ENCODE data around the gene INMT.

INMT gene

DNA sequence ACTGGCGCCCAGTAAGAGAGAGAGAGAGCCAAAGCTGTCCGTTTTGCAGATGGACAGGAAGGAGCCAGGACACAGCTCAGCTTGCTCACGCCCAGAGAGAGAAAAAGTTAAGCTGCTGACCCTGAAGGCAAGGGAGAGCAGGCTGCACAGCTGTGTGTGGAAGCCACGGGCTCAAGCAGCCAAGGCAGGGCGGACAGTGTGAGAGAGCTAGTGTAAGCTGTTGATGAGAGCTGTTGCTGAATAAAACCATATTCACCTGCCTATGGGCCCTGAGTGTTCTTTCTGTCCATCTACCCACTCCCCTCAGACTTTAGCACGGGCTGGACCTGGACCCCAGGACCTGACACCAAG, 5.4 kb downstream of the INMT start:
- no peak overlapping the region for H3K4me3 ChIP-seq (ENCODE audit: low read length)
- no peak for DNase-seq (ENCODE audit: low read depth)
- TF ChIP-seq, protein P1, sequence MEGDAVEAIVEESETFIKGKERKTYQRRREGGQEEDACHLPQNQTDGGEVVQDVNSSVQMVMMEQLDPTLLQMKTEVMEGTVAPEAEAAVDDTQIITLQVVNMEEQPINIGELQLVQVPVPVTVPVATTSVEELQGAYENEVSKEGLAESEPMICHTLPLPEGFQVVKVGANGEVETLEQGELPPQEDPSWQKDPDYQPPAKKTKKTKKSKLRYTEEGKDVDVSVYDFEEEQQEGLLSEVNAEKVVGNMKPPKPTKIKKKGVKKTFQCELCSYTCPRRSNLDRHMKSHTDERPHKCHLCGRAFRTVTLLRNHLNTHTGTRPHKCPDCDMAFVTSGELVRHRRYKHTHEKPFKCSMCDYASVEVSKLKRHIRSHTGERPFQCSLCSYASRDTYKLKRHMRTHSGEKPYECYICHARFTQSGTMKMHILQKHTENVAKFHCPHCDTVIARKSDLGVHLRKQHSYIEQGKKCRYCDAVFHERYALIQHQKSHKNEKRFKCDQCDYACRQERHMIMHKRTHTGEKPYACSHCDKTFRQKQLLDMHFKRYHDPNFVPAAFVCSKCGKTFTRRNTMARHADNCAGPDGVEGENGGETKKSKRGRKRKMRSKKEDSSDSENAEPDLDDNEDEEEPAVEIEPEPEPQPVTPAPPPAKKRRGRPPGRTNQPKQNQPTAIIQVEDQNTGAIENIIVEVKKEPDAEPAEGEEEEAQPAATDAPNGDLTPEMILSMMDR (IDR thresholded peaks at IDR 0.05; ENCODE audit: insufficient read depth, low read depth, low read length, missing control alignments): no peak

DNA sequence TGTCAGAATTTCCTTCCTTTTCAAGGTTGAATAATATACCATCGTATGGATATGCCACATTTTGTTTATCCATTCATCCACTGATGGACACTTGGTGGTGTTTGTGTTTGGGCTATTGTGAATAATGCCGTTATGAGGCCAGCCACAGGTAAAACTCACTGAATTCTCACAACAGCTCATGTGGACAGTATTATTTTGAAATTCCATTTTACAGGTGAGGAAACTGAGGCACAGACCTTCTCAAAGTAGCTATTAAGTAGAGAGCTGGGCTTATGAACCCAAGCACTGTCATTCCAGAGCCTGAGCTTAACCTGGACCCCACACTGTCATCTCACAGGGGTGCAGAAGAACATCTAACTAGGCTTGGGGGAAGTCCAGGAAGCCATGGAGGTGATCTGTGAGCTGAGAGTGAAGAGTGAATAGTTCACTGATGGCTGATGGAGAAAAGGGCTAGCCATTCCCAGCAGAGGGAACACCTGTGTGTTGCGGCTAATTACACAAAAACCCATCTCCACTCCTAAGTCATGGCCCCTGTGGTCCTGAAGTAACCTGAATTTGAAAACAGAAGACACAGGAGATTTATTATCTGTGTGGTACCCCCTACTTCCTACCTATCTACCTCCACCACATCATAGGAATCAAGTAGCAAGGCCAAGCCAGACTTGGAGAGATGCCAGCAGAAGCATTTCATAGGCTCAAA, 8.7 kb downstream of the INMT start:
- DNase-seq (ENCODE audit: low read depth): peak; percentile 11
- no peak overlapping the region for H3K4me3 ChIP-seq (ENCODE audit: low read length)
- TF ChIP-seq, protein P1 (IDR thresholded peaks at IDR 0.05; ENCODE audit: insufficient read depth, low read depth, low read length, missing control alignments): no peak

DNA sequence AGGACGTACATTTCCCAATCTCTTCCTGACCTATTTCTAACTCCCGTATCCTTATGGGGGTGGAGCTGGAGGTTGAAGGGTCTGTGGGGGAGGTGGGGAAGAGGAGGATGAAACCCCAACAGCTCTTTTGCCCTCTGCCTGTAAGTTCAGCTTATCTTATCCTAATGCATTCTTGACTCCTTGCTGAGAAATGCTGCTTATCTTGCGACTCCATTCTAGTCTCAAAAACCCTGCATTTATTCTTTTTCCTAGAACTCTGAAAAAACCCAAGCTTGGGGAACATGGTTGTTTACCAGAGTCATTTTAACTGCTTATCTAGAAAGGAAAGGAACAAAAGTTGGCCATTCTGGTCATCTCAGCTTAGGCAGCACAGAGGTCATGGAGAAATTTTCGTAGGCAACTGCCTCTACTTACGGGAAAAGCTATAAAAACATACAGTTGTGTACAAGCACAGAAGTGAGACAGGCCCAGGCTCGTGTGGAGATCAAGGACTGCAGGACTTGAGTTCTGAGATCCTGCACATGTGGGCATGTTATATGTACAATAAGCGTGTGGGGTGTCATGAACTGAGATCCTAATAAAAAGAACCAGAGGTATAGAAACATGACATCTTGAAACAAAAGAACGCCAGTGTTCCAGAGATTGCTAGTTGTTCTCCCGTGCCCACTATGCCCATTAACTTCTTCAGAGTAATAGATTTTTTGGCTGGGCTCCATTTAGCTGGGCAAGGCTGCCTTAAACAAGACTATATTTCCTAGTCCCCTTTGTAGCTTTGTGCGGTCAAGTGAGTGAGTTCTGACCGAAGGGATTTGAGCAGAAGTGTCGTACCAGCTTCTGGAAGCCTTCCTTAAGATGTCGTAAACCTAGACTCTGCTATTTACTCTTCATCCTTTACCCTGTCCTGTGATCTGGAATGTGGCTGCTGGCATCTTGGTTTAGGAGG, 9.6 kb downstream of the INMT start:
- no peak for DNase-seq (ENCODE audit: low read depth)
- TF ChIP-seq, protein P1 (IDR thresholded peaks at IDR 0.05; ENCODE audit: insufficient read depth, low read depth, low read length, missing control alignments): no peak
- no peak overlapping the region for H3K4me3 ChIP-seq (ENCODE audit: low read length)

DNA sequence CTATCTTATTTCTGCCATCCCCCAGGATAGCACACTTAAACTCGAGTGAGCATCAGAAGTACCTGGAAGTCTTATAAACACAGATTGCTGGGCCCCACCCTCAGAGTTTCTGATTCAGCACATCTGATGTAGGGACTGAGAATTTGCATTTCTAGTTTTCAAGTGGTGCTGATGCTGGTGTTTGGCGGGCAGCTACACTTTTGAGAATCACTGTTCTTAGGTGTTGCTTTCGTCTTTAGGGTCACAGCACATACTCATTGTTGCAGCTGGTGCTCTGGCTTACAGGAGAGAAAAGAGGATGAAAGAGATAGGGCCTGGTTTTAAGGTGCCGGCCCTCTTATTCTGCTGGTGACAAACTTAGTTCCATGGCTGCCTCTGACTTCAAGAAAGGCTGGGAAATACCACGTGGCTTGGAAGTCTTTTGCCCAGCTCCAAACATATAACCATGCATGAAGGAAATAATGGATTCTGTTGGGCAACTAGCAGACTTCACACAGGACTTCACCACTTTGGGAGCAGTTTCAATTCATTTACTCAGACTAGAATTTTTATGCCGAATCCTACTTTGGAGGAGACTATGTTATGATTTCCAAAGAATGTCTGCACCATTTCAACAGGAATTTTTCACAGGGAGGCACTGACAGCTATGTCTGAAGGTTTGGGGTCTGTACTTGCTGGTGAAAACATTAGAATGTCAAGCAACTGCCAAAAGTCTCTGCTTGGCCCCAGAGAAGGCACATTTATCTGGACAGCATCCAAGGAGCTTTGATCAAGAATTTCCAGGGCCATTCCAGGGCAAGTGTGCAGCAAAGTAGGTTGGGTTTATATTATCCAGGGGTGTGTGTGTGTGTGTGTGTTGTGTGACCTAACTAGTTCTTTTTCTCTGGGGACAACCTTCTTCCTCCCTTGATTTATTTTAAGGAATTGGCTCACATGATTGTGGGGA, 12.4 kb downstream of the INMT start:
- H3K4me3 ChIP-seq (ENCODE audit: low read length): no peak overlapping the region
- DNase-seq (ENCODE audit: low read depth): no peak
- TF ChIP-seq, protein P1 (IDR thresholded peaks at IDR 0.05; ENCODE audit: insufficient read depth, low read depth, low read length, missing control alignments): no peak

DNA sequence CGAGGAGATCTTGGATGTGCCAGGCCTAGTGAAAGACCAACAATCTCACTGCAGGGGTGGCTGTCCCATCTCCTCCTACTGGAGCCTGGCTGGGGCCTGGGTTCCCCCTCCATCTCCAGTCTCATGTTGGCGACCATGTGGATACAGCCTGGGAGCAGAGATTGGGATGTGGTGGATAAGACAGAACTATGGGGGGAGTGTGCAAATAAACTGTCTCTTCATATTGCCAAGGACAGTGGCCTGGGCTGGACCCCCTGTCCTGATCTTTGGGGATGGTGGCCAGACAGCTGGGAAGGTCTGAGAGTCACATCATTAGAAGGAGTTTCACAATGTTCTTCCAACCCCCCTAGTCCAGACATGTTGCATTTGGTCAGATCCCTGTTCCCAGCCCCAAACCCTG, 13.5 kb downstream of the INMT start:
- no peak for DNase-seq (ENCODE audit: low read depth)
- TF ChIP-seq, protein P1 (IDR thresholded peaks at IDR 0.05; ENCODE audit: insufficient read depth, low read depth, low read length, missing control alignments): no peak

DNA sequence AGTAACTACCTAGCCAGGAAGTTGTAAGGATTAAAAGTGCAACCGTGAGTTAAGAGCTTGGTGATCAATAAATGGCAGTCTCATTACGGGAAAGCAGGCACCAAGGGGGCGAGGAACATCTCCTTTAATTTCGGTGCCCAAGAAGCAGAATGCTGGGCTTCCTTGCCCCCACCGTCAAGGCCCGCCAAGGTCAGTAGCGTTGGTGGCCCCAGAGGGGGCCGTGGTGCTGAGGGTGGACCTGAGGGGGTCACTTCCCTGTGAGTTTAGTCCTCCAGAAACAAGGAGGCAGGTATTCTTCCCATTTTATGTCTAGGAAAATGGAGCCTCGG, 18.9 kb downstream of the INMT start:
- TF ChIP-seq, protein P1 (IDR thresholded peaks at IDR 0.05; ENCODE audit: insufficient read depth, low read depth, low read length, missing control alignments): no peak
- peak overlapping the region; percentile 79 for H3K4me3 ChIP-seq (ENCODE audit: low read length)
- no peak for DNase-seq (ENCODE audit: low read depth)

More for the DNA sequence above, 13.5 kb downstream of the INMT start:
- no peak overlapping the region for H3K4me3 ChIP-seq (ENCODE audit: low read length)

Measured in epithelial cell of esophagus (primary cell).